Activated T-cell treated with anti-CD3 and anti-CD28 coated beads, Interleukin-2, amount 50 U/mL, for 1 hour (primary cell): ENCODE results near the gene TPSAB1.

Experiments
- DNase-seq: peaks from one replicate; pipeline ENCODE4 v3.0.0-alpha.2; 2020

TPSAB1 gene

DNA sequence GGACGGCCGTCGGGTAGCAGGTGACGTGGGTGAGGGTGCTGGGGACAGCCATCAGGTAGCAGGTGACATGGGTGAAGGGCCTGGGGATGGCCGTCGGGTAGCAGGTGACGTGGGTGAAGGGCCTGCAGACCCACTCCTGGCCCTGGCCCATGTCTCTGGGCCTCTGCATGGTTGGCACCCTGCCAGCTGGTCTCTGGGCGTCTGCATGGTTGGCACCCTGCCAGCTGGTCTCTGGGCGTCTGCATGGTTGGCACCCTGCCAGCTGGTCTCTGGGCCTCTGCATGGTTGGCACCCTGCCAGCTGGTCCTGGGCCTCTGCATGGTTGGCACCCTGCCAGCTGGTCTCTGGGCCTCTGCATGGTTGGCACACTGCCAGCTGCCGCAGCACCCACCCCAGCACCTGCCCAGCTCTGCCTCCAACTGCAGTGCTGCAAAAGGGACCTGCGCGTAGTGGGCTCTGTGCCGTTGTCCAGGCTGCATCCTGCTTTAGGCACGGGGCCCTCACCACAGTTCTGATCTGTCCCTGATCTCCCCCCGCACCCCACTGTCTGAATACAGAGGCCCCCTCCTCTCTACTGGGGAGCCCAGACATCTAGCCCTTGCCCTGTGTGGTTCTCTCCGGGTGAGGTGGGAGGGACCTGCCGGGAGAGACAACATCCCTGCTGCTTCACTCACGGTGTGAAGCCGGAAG lies 31.4 kb downstream of the TPSAB1 start:
- peak; percentile 27 for DNase-seq

DNA sequence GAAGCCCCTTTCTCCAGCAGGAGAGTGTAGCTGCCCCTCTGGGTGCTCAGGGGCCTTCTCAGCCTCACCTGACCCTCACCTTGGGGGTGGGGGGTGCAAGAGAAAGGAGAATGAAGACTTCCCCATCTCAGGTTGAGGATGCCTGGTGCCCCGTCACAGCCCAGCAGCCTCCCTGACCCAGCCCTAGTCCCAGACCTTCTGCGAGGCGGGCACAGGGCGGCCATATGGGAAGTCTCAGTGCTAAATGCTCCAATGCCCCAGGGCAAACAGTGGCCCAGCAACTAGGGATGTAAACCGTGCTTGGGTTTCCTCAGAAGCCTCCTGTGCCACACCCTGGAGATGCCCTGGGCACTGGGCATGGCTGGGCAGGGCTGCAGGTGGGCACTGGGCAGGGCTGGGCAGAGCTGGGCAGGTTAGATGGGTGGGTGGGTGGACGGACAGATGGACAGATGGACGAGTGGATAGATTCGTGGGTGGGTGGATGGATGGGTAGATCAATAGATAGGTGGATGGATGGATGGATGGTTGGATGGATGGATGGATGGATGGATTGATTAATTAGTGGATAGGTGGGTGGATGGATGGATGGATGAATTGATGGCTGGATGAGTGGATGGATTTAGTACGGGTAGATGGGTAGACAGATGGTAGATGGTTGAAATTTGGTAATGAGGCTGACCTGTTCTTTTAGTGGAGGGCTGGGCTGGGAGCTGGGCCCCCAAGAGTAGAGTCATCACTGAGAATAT lies 32.1 kb downstream of the TPSAB1 start:
- DNase-seq: no peak

DNA sequence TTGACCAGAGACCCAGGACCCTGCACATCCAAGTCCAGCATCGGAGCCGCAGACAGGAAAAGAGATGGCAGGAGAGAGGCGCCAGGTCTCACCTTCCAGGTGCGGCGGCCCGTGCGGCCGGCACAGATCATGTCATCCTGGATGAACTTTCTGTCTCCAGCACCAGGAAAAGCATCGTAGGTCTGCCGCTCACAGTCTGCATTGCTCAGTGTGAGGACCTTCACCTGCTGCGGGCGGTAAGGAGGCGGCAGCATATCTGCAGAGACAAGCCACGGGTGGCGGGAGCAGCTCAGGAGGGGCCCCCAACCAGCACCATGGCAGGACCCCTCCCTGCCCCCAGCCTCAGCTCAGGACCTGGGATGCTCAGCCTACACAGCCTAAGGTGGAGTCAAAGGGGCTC lies 33.3 kb downstream of the TPSAB1 start:
- no peak for DNase-seq

DNA sequence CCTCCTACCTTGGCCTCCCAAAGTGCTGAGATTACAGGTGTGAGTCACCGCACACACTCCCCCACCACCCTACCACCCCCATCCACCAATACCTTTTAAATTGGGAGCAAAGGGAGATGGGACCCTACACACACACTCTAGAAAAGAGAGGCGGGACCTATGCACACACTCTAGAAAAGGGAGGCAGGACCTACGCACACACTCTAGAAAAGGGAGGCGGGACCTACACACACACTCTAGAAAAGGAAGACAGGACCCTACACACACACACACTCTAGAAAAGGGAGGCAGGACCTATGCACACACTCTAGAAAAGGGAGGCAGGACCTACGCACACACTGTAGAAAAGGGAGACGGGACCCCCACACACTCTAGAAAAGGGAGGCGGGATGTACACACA lies 34.3 kb downstream of the TPSAB1 start:
- DNase-seq: no peak

DNA sequence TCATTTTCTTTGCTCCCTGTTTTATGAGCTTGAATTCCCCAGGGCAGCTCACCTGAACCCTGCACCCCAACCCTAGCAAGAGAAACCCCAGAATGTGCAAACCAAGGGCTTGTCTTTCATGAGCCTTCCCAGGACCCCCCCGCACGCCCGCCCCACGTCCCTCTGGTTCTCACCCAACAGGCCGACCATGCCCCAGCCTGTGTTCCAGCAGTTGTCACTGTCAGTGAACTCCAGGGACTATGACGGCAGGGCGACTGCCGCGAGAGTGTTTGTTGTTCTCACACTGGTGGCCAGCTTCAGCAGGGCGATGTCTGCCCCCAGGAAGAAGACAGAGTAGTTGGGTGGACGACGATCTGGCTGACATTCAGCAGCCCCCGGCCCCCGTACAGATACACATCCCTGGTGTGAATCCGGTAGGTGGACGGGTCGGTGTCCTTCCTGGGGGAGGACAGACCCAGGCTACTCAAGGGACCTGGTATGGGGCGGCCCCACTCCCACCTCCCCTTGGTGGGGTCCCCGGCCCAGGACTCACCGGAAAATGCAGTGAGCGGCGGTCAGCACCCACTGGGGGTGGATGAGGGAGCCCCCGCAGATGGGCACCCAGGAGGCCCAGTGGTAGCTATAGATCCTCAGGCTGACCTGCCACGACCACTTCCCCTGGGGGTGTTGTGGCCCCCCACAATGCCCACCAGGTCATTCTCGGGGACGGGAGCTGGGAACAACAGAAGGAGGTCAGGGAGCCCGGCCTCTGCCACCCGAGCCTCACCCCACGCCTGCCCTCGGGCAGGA lies 35.5 kb downstream of the TPSAB1 start:
- DNase-seq: no peak

DNA sequence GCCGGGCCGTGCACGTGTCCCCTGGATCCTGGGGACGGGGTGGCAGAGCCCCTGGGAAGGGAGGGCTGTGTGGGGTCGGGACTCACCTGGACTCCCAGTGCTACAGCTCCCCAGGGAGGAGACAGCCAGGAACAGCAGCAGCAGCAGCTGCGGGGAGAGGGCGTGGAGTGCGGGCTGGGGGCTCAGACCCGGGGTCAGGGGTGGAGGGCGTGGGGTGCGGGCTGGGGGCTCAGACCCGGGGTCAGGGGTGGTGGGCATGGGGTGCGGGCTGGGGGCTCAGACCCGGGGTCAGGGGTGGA lies 36.0 kb downstream of the TPSAB1 start:
- DNase-seq: no peak

DNA sequence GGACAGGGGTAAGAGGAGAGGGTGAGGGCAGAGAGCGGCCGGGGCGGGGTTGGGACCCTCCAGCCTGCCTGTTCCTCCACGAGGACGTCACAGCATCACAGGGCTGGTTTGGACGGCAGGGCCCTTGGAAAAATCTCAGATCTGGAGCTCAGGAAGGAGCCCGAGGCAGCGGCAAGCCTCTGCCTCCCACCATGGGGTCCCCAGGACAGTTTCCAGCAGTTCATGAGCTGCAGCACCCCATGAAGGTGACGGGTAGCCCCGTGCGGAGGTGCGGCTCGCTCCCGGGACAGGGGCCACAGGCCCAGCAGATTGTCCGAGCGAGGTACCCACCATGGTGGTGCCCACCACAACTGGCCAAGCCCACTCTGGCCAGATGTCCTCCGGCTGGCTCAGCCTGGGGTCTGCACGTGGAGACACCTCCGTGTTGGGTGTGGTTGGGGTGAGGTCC lies 36.7 kb downstream of the TPSAB1 start:
- DNase-seq: no peak

DNA sequence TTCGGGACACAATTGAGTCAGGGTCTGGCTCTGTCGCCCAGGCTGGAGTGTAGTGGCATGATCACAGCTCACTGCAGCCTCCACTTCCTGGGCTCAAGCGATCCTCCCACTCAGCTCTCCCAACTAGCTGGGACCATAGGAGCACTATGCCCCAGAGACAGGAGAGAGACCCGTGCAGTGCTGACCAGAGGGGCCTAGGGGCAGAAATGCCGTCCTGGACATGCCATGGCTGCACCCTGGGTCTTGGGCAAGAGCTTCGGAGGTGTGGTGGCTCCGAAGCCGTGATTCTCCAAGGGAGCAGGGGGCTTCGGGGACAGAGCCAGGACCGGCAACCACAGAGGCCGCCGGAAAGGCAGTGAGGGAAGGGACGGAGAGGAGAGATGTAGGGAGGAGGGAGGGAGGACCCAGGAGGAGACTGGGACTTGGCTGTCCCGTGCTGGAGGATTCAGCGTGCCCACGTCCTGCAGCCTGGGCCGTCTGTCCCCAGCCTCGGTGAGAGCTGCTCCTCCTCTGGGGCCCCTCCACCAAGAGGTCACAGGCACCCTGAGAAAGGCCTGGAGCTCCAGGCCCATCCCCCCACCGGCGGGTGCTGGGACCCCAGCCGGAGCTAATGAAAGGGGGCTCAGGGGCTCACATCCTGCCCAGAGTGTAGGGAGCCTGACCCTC lies 37.2 kb downstream of the TPSAB1 start:
- no peak for DNase-seq

DNA sequence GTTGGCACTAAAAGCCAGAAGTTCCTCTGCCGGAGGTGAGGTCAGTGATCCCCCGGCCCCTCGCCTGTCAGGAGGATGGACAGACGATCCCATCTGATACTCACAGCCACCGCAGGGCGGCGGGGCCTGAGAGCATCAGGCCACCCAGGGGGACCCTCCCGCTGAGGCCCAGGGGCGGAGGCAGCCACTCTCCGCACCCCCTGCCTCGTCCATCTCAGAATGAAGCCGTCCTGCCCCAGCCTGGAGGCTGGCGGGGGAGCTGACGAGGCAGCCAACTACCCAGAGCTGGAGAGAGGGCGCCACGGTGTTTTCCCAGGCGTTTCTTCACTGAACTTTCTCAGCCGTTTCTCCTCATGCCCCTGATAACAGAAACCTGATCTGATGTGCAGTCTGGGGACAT lies 38.0 kb downstream of the TPSAB1 start:
- no peak for DNase-seq

DNA sequence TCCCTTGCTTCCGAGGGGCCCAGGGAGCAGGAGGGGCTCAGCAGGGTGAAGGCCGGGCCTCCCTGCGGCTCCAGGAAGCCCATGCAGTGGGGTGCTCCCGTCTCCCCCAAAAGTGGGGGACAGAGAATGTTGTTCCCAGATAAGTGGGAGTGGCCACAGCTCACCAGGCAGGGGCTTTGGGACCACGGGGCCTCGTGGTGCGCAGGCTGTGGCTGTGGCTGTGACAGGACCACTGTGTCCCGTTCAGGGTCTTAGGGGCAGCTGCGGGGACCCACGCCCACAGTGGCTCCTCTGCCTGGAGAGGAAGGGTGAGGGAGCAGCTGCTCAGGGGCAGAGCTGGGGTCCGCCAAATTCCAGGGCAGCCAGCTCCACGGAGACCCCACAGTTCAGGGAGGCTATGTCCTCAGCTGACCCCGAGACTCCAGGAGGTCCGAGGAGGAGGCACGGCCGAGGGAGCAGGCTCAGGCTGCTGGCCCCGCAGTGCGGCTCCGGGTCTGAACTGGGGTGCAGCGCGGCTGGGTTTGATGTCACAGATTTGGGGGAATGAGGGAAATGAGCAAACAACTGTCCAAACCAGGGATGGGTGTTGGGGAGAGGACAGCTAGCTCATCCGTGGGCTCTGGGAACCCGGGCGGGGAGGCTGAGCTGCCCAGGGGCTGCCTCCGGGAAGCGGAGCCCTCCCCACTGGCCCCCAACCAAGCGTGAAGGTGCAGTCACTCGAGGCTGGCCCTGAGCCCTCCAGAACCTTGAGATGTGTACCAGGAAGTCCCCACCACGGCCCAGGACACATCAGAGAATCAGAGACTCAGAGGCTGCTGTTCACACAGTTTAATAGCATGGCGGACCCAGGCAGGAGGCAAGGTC lies 38.8 kb downstream of the TPSAB1 start:
- DNase-seq: no peak

DNA sequence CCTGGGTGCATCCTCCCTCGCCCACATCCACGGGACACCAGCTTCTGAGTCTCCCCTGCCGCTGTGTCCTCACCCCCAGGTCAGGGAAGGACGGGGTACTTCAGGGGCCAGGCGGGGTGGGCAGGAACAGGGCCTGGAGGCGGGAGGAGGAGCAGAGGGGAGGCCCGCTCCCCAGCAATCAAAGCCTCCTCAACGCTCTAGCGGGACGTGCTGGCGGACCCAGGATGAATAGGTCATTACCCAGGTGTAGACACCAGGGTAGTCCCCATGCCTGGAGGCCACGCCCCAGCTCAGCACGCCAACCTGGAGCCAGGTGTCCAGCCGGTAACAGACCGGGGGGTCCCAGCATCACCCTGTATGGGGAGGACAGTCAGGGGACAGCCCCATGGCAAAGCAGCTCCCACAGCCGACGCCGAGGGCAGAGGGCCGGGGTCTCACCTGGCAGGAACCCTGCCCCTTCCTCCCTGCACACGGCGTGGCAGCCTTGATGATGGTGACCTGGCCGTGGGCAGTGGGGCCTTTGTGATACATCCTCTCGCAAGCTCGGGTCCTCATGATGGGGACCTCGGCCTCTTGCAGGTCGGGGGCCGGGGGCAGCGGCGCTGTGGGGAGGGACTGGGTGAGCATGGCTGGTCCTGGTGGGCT lies 39.6 kb downstream of the TPSAB1 start:
- DNase-seq: no peak

DNA sequence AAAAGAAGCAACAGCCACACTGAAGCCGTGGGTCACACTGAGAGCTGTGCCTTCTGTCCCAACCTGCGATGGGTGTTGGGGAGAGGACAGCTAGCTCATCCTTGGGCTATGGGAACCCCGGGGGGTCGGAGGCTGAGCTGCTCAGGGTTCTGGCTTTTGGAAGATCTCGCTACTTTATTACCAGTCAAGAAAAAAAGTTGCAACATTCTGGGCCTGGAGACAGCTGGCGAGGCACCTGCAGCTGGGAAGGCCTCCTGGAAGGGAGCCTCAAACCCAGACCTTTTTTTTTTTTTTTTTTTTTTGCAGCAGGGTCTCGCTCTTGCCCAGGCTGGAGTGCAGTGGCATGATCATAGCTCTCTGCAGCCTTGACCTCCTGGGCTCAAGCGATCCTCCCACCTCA lies 40.3 kb downstream of the TPSAB1 start:
- no peak for DNase-seq

DNA sequence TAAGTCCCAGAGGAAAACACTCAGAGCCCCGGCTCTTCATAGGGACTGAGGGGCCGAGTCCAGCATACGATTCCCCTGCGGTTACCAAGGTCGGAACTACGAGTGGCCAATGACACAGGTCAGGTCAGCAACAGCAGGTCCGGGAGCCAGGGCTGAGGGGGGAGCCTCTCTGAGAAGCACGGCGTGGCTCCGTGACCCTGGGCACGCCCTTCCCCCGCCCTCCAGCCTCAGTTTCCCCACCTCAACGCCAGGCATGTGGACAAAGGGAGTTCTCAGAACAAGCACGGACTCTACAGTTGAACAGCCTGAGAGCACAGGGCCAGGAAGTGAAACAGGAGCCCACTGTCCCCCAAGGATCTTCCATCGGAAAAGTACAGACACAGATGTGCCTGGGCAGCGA lies 41.0 kb downstream of the TPSAB1 start:
- DNase-seq: no peak

DNA sequence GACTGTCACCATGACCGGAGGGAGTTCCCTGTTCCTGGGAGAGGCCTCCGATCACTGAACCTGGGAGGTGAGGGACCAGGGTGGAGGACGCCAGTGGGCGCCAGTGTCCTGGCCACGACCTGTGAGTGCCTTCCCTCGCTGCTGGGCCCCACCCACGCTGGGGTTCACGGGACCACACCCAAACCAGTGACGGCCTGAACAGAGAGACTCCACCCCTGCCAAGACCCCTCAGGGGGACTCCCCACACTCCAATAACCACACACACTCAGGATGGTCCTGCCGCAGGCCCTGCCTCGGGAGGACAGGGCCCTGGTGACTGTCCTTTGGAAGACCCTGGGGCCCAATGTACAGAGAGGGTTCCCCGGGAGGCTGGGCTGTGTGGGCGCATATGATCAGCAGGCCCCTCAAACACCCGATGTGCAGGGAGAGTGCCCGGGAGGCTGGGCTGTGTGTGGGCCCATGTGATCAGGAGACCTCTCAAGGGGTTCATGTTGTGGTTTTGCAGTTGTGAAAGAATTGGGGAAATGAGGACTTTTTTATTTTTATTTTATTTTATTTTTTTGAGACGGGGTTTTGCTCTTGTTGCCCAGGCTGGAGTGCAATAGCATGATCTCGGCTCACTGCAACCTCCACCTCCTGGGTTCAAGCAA lies 41.9 kb downstream of the TPSAB1 start:
- no peak for DNase-seq

DNA sequence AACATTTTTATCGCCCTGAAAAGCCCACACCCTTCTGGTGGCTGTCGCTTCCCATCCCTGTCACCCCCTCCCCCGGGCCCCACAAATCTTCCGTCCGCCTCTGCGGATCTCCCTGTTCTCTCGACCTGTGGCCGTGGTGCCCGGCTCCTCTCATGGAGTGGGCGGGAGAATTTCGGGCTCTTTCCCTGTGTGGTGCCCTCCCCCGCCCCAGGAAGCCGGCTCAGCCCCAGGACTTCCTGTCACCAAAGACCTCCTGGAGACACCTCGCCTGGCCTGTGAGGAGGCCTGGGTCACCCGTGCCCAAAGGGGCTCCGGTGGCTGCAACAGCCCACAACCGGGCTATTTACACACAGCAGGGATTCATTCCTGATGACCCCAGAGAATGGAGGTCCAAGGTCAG lies 42.8 kb downstream of the TPSAB1 start:
- DNase-seq: no peak

DNA sequence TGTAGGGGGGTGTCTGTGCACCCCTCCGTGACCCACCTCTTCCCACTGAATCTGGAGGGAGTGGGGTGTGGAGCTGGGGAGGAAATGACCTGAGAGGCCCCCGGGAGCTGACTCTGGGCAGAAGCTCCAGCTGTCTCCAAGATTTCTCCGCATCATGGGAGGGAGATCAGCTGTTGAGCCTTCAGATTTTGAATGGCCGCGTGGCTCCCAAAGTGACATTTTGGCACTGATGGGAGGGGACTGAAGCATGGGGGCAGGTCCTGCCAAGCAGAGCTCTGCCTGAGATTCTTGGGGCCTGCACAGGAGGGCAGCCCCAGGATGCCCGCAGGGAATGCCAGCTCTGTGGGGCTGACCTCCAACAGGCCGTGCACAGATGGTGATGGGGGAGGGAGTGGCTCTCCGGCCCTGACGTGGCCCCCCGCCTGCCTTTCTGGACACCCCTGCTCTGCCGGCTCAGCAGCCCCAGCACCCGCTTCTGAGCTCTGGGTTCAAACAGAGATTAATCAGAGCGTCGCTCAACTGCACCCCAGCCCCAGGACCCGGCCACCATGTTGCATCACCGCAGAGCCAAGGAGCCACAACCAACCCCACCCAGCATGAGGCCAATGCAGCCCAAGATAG lies 43.6 kb downstream of the TPSAB1 start:
- DNase-seq: no peak

DNA sequence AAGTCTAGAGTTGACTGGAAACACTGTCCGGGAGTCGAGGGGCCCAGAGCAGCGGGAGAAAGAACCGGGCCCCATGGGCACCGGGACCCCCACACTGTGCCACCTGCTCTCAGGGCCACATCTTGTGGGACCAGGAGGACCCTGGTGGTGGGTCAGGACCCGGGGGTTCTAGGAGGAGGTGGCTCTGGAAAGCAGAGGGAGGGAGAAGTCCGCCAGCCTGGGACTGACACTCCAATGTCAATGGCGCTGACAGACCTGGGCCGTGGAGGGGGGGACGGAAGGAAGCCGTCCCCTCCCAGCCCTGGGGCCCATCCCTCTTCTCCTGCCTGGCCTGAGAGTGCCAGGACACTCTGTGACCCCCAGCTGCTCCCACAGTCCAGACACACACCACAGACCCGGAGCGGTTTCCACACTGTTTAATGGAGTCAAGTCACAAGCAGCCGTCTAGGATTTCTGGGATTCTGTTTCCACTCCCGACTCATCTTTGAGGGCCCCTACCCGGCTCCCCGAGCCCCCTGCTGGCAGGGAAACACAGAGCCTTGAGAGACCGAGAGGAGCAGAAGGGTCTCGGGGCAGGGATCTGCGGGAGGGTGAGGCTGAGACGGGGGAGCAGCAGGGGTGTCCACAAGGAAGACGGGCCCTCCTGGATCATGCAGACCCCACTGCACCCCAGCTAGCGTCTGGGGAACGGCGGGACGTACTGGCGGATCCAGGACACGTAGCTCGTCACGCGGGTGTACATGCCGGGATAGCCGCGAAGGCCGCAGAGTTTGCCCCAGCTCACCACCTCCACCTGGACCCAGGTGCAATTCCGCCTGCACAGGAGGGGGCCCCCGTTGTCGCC lies 45.4 kb downstream of the TPSAB1 start:
- no peak for DNase-seq

DNA sequence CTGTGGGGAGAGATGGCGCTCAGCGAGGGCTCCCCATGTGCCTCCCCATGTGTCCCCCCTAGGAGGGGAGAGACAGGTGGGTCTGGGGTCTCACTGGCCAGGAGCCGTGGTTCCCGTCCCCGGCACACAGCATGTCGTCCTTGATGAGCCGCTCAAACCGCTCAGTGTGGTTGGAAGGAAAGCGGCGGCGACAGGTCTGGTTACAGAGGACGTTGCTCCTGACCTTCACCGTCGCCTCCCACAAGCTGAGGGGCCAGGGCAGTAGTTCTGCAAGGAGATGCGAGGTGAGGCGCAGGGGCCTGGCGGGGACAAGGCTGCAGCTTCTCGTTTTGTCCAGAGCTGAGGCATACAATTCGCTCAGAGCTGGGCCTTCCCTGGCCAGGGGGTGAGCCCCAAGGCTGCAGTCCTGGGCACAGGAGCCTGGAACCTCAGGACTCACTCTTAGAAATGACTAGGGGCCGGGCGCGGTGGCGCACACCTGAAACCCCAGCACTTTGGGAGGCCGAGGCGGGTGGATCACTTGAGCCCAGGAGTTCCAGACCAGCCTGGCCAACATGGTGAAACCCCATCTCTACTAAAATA lies 46.1 kb downstream of the TPSAB1 start:
- DNase-seq: no peak

DNA sequence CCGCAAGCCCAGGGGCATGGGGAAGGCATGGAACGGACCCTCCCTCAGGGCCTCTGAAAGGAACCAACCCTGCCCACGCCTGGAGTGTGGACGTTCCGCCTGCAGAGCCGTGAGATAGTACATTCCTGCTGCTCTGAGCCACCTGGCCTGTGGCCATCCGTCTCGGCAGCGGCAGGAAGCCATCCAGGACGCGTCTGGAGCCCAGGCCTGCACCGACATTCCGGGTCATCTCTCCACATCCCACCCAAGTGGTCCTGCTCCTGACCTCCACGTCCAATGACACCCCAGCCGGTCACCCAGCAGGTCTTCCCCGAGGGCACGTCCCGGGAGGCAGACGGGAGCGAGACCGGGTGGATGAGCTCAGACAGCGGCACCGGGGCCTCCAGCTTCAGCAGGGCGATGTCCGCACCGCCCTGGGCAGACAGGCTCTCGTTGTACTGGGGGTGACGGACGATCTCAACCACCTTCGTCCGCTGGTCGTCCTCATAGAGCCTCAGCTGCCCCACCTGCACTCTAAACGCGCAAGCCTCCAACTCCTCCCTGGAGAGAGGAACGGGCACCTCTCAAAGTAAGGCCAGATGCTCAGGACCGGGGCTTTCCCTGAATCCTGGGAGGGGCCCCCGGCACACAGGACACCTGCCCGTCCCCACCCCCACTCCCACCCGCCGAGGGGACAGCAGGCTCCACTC lies 47.6 kb downstream of the TPSAB1 start:
- no peak for DNase-seq
